Stimulated activated CD4-positive, alpha-beta T cell treated with anti-CD3 and anti-CD28 coated beads, Interleukin-2, amount 100 ng/mL, for 24 hours (primary cell): ENCODE results near the gene CHGA.

ENCODE experiments used
- DNase-seq, 2 donors: peaks; one replicate each; pipeline ENCODE4 v3.0.0-alpha.2; 2020

Gene CHGA

GRCh38 chr14:92945959-92946846 lies 23.3 kb downstream of the CHGA start:
- DNase-seq, result no peak

GRCh38 chr14:92946847-92947545 lies 24.0 kb downstream of the CHGA start:
- DNase-seq, result no peak

- no peak for DNase-seq
Observed at GRCh38 chr14:92948647-92949046, 25.7 kb downstream of the CHGA start.

GRCh38 chr14:92949496-92950192 lies 26.7 kb downstream of the CHGA start:
- DNase-seq, result no peak

- DNase-seq, result no peak
Observed at GRCh38 chr14:92950193-92950540, 27.2 kb downstream of the CHGA start.

- no peak for DNase-seq
Observed at GRCh38 chr14:92950773-92951172, 27.8 kb downstream of the CHGA start.

- DNase-seq, result no peak
Observed at GRCh38 chr14:92951261-92951660, 28.3 kb downstream of the CHGA start.

GRCh38 chr14:92951912-92952471 lies 29.0 kb downstream of the CHGA start:
- peak; percentile 88 to 90 for DNase-seq

- DNase-seq, result no peak
Observed at GRCh38 chr14:92952481-92953298, 29.7 kb downstream of the CHGA start.

- DNase-seq, result no peak
Observed at GRCh38 chr14:92953526-92953925, 30.6 kb downstream of the CHGA start.

GRCh38 chr14:92954933-92955332 lies 32.0 kb downstream of the CHGA start:
- no peak for DNase-seq

GRCh38 chr14:92955381-92955780 lies 32.4 kb downstream of the CHGA start:
- DNase-seq, result no peak

- DNase-seq, result no peak
Observed at GRCh38 chr14:92956961-92957360, 34.0 kb downstream of the CHGA start.

- DNase-seq, result no peak
Observed at GRCh38 chr14:92958373-92959188, 35.6 kb downstream of the CHGA start.

GRCh38 chr14:92959189-92959531 lies 36.2 kb downstream of the CHGA start:
- no peak for DNase-seq

GRCh38 chr14:92959761-92960680 lies 37.1 kb downstream of the CHGA start:
- no peak for DNase-seq

GRCh38 chr14:92960706-92961566 lies 38.0 kb downstream of the CHGA start:
- DNase-seq, result no peak

GRCh38 chr14:92961567-92961855 lies 38.6 kb downstream of the CHGA start:
- DNase-seq, result no peak

GRCh38 chr14:92962031-92962830 lies 39.3 kb downstream of the CHGA start:
- DNase-seq, result no peak
